Smooth muscle cell (in vitro differentiated cells): ENCODE data around the gene SIK3. TPM values are rescaled to one million over a fixed set of nuclear protein-coding genes. Genes with fewer than 3 reads are reported as not detected.
A peak's percentile ranks its signal among the peaks of the same experiment; 100 is the strongest.

Source experiments
- DNase-seq: peaks from one replicate; lab custom pipeline; 2025; ENCODE audit not compliant: unreplicated experiment; lab: John Stamatoyannopoulos, UW
- H2AFZ ChIP-seq: fragments of 200-600 bp; sonication (generic); 2 replicates; pipeline ENCODE4 v1.6.0; 2016; ENCODE audit warnings: antibody characterized with exemption, low read depth, mild to moderate bottlenecking
- H3F3A ChIP-seq: fragments of 200-600 bp; sonication (generic); 2 replicates; pipeline ENCODE4 v1.6.0; 2017; ENCODE audit warnings: antibody characterized with exemption, low read depth
- H3K27ac ChIP-seq: fragments of 200-600 bp; sonication (generic); 2 replicates; pipeline ENCODE4 v1.5.1; 2016; ENCODE audit warnings: low read depth, mild to moderate bottlenecking
- H3K27me3 ChIP-seq: fragments of 200-600 bp; sonication (generic); 2 replicates; pipeline ENCODE4 v1.6.1; 2016; ENCODE audit warnings: low read depth, mild to moderate bottlenecking
- H3K36me3 ChIP-seq: fragments of 200-600 bp; sonication (generic); 2 replicates; pipeline ENCODE4 v1.5.1; 2016; ENCODE audit warnings: low read depth
- H3K4me1 ChIP-seq: fragments of 200-600 bp; sonication (generic); 2 replicates; pipeline ENCODE4 v1.5.1; 2016; ENCODE audit warnings: low read depth
- H3K4me2 ChIP-seq: fragments of 200-600 bp; sonication (generic); 2 replicates; pipeline ENCODE4 v1.6.0; 2016; ENCODE audit warnings: mild to moderate bottlenecking
- H3K4me3 ChIP-seq: fragments of 200-600 bp; sonication (generic); 2 replicates; pipeline ENCODE4 v1.5.1; 2016; ENCODE audit warnings: mild to moderate bottlenecking
- H3K79me2 ChIP-seq: fragments of 200-600 bp; sonication (generic); 2 replicates; pipeline ENCODE4 v1.6.0; 2016; ENCODE audit warnings: low read depth, mild to moderate bottlenecking
- H3K9ac ChIP-seq: fragments of 200-600 bp; sonication (generic); 2 replicates; pipeline ENCODE4 v1.6.0; 2016; ENCODE audit warnings: low read depth
- H3K9me3 ChIP-seq: fragments of 200-600 bp; sonication (generic); replicated peaks from 2 replicates; pipeline ENCODE4 v1.5.1; 2016; ENCODE audit warnings: low read depth
- H4K20me1 ChIP-seq: fragments of 200-600 bp; sonication (generic); 2 replicates; pipeline ENCODE4 v1.6.0; 2016; ENCODE audit warnings: low read depth
- CTCF ChIP-seq: fragments of 200-600 bp; sonication (generic); IDR thresholded peaks from 2 replicates; pipeline ENCODE4 v1.5.1; 2017; ENCODE audit warnings: borderline replicate concordance, mild to moderate bottlenecking, antibody characterized with exemption; ENCODE audit not compliant: insufficient read depth, poor library complexity, severe bottlenecking
- WGBS: methylation state at CpG from one replicate; pipeline ENCODE4 v1.1.7; 2016; ENCODE audit warnings: low lambda C conversion rate; 5-methylcytosine and 5-hydroxymethylcytosine counted together
- polyA plus RNA-seq: library from polyadenylated mRNA; unstranded; fragments of >200 nt; fragmentation: Nextera tagmentation; extraction: Ambion mirVana; gene quantifications from 2 replicates; pipeline ENCODE4 v1.2.1, GENCODE V29; 2016
- total RNA-seq: library from RNA; depleted of rRNA; stranded (reverse); fragments of >200 nt; gene quantifications from 2 replicates; pipeline ENCODE4 v1.2.3, GENCODE V29; 2014

The SIK3 gene
- total and polyA plus RNA-seq, 2 experiments from 2014 or later, result 11.0 to 11.9 TPM

- no peak overlapping the region for H3K27ac ChIP-seq
- no peaks in the 10 kb centered on the region for H3F3A ChIP-seq
- H3K9me3 ChIP-seq, result no peaks in the 10 kb centered on the region
- peaks cover 4% of the 10 kb centered on the region for H3K36me3 ChIP-seq
- H3K4me2 ChIP-seq, result peak overlapping the region; percentile 9
- peaks cover 12% of the 10 kb centered on the region for H3K4me1 ChIP-seq
- H3K79me2 ChIP-seq, result no peaks in the 10 kb centered on the region
- no peak overlapping the region for H3K9ac ChIP-seq
- DNase-seq, result no peak
- no peak overlapping the region for H2AFZ ChIP-seq
- H3K27me3 ChIP-seq, result no peaks in the 10 kb centered on the region
- H4K20me1 ChIP-seq, result peaks cover 27% of the 10 kb centered on the region
- WGBS, result 73% methylated on average over 6 of the region's 6 CpGs
- no peak overlapping the region for H3K4me3 ChIP-seq
- TF ChIP-seq CTCF, result no peak
These were observed 168.7 kb downstream of the SIK3 start for GRCh38 chr11:116929414-116930090.

GRCh38 chr11:116928845-116929244 is 169.4 kb downstream of the SIK3 start:
- Histone ChIP-seq H3K79me2 (no peaks in the 10 kb centered on the region), H3K36me3 (peaks cover 4% of the 10 kb centered on the region), H4K20me1 (peaks cover 27% of the 10 kb centered on the region), H3K4me1 (peaks cover 12% of the 10 kb centered on the region), H3K4me3 (no peak overlapping the region), H3K4me2 (no peak overlapping the region), H2AFZ (no peak overlapping the region), H3F3A (no peaks in the 10 kb centered on the region), H3K9me3 (no peaks in the 10 kb centered on the region), H3K9ac (no peak overlapping the region), H3K27me3 (no peaks in the 10 kb centered on the region), H3K27ac (no peak overlapping the region)
- no peak for DNase-seq
- TF ChIP-seq CTCF, result no peak
- 84% methylated on average over 5 of the region's 5 CpGs for WGBS

GRCh38 chr11:116928102-116928777 is 170.0 kb downstream of the SIK3 start:
- Histone ChIP-seq H3K79me2 (no peaks in the 10 kb centered on the region), H3K36me3 (peaks cover 4% of the 10 kb centered on the region), H3K4me2 (no peak overlapping the region), H2AFZ (no peak overlapping the region), H3F3A (no peaks in the 10 kb centered on the region), H3K27ac (no peak overlapping the region), H3K4me3 (no peak overlapping the region), H3K27me3 (no peaks in the 10 kb centered on the region), H3K4me1 (peaks cover 12% of the 10 kb centered on the region), H3K9me3 (no peaks in the 10 kb centered on the region), H4K20me1 (peaks cover 27% of the 10 kb centered on the region), H3K9ac (no peak overlapping the region)
- WGBS, result 95% methylated on average over 1 of the region's 1 CpG
- no peak for TF ChIP-seq CTCF
- DNase-seq, result no peak
